NCI-H1436 treated with DMSO at 0.1 percent for 48 hours (cell line): ENCODE data around the gene CLDN15.
"Not testable (repeated sequence)": the region's sequence is repeated elsewhere in the genome, so short reads cannot be mapped to it uniquely, and the experiment has no call there.

Source experiments
- DNase-seq: peaks from one replicate; lab custom pipeline; 2025; lab: John Stamatoyannopoulos, UW

CLDN15 gene

DNA sequence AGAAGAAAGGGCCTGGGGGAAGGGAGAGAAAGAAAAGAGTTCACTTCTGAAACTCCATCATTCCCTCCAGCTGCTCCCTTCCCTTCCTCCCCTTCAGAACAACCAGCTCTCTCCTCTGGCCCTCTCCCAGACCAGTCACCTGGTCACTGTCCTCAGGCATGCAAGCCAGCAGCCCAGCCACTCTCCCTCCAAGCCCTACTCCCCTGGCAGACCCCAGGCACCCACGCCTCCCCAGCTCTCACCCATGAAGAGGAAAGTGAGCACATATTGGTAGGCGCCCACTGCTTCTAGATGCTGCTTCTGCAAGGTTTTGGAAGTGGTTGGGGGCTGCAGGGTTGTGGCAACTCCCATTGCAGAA is 37.1 kb downstream of the CLDN15 start:
- no peak for DNase-seq

DNA sequence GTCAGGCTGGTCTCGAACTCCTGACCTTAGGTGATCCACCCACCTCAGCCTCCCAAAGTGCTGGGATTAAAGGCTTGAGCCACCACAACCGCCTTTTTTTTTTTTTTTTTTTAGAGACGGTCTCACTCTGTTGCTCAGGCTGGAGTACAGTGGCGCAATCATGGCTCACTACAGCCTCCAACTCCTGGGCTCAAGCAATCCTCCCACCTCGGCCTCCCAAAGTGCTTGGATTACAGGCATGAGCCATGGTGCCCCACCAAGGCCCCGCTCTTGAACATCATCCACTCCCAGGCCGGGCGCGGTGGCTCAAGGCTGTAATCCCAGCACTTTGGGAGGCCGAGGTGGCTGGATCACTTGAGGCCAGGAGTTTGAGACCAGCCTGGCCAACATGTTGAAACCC is 38.1 kb downstream of the CLDN15 start:
- not testable (repeated sequence) for DNase-seq

DNA sequence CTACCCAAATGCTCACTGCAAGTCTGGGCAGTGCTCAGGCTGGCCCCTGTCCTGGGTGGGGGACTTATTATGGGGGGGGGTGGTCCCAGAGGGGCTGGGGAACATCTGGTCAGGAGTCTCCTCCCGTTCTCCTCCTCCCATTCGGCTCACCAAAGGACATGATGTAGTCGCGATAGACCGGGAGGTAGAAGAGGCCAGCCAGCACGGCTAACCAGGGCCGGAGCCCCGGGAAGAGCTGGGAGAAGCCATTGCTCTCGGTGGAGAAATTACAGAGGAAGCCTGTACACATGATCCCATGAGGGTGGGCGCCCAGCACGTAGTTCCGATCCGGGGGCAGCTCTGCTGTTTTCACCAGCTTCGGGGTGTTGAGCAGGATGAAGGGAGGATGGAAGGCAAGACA is 39.1 kb downstream of the CLDN15 start:
- no peak for DNase-seq

DNA sequence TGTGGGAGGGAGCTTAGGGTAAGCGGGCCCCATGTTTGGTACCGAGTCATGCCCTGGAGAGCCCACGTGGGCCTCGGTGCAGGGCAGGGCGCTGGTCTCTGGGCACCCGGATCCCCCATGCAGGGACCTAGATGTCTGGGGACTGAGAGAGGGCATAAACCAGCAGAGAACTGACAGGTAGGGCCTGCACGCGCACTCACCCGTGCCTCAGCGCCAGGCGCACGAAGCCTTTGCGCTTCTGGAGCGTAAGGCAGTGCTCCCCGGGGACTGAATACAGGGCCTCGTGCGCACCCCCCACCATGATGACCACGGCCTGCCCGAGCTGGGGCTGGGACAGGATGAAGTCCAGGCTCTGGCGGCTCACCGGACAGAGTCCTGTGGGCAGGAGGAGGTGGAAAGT is 39.6 kb downstream of the CLDN15 start:
- no peak for DNase-seq

DNA sequence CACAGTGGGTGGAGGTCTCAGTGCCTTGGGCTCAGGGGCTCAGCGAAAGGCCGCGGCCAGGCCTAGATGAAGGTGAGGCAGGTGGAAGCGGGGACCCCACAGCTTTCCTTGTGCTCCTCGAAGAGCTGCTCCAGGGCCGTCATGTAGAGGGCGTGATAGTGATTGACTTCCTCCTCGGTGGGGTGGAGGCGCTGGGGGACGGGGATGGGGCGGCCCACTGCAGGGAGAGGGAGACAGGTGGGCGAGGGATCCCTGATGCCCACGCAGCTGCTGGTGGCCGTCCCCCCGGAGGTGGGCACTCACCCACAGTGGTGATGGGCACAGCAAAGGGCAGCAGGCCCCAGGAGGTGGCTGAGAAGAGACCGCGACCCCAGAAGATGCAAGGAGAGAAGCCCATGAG is 41.7 kb downstream of the CLDN15 start:
- no peak for DNase-seq

DNA sequence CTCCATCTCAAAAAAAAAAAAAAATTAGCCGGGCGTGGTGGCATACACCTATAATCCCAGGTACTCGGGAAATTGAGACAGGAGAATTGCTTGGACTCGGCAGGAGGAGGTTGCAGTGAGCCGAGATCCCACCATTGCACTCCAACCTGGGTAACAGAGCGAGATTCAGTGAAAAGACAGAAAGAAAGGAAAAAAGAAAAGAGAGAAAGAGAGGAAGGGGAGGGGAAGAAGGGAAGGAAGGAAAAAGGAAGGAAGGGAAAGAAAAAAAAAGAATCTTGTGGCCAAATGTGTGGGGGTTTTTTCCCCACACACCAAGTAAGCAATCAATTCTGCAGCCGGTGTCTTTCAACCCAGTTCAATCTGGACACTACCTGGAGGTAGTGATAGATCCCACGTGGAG is 48.5 kb downstream of the CLDN15 start:
- DNase-seq, result no peak

DNA sequence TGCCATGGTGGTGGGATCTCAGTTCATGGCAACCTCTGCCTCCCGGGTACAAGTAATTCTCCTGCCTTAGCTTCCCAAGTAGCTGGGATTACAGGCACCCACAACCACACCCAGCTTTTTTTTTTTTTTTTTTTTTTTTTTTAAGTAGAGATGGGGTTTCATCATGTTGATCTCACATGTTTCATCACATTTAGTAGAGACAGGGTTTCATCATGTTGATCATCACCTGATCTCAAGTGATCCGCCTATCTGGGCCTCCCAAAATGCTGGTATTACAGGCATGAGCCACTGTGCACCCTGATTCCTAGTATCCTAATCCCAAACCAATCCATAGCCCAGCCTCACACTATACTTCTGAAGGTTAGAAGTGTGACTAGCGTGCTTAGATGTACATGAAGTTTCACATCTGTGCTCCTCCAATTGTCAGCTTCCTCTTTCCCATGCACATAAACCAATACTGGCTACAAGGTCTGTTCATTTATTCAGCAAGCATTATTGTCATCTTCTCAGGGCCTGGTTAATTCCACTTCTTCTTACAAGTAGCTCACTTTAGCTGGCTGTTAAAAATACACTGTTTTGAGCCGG is 50.7 kb downstream of the CLDN15 start:
- no peak for DNase-seq

DNA sequence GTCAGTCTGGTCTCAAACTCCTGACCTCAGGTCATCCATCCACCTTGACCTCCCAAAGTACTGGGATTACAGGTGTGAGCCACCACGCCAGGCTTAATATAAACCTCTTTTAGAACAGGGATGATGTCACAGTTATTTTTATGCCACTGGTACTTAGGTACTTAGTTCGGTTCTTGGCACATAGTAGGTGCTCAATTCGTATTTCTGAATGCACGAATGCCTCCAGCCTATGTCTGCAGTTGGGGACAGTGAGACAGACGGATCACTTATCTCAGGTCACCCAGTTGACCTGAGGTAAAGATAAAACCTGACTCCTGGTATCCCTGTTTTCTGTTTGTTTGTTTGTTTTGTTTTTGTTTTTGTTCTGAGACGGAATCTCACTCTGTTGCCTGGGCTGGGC is 51.4 kb downstream of the CLDN15 start:
- DNase-seq, result no peak

DNA sequence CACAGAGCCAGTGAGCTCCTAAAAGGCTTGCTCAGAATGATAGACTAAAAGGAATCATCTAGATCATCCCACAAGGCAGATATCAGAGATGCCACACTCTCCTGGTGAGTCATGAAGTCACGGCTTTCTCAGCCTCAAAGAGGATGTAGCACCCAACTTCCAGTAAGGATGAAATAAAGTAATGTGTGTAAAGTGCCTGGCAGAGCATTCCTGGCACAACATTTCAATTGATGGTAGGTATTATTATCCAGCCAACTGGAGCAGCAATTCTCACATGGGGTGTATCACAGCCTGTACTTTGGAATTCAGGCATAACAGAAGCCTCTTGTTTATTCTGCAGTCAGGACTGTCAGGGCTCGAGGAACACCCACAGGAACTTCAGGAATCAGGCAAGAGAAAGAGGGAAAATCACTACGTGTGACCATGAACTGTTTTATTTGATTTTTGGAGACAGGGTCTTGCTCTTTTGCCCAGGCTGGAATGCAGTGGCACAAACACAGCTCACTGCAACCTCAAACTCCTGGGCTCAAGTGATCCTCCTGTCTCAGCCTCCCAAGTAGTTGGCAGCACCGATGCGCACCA is 52.3 kb downstream of the CLDN15 start:
- no peak for DNase-seq
